ENCODE measurements around the gene NAA20. TPM values are rescaled to one million over a fixed set of nuclear protein-coding genes. Genes with fewer than 3 reads are reported as not detected.

Gene NAA20
- total RNA-seq, 1 donor: 32.6 TPM

DNA sequence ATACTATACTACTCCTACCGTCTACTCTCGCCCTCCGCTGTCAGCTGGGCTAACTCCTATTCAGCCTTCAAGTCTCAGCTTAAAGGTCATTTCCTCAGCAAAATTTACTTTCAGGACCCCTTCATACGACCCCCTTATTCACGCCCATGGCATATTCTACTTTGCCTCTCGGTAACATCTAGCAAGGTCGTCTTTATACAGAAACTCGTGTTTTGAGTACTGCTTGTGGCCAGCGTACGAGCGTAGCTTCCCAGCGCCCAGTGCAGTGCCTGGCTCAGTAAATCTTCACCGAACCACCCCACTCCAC, 34.6 kb downstream of the NAA20 start:
- peaks cover 35% of the 10 kb centered on the region for H3K36me3 ChIP-seq (ENCODE audit: insufficient read depth, low read length)
- TF ChIP-seq, protein P1, sequence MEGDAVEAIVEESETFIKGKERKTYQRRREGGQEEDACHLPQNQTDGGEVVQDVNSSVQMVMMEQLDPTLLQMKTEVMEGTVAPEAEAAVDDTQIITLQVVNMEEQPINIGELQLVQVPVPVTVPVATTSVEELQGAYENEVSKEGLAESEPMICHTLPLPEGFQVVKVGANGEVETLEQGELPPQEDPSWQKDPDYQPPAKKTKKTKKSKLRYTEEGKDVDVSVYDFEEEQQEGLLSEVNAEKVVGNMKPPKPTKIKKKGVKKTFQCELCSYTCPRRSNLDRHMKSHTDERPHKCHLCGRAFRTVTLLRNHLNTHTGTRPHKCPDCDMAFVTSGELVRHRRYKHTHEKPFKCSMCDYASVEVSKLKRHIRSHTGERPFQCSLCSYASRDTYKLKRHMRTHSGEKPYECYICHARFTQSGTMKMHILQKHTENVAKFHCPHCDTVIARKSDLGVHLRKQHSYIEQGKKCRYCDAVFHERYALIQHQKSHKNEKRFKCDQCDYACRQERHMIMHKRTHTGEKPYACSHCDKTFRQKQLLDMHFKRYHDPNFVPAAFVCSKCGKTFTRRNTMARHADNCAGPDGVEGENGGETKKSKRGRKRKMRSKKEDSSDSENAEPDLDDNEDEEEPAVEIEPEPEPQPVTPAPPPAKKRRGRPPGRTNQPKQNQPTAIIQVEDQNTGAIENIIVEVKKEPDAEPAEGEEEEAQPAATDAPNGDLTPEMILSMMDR (IDR thresholded peaks at IDR 0.05; ENCODE audit: extremely low read depth, low read depth, low read length): no peak

DNA sequence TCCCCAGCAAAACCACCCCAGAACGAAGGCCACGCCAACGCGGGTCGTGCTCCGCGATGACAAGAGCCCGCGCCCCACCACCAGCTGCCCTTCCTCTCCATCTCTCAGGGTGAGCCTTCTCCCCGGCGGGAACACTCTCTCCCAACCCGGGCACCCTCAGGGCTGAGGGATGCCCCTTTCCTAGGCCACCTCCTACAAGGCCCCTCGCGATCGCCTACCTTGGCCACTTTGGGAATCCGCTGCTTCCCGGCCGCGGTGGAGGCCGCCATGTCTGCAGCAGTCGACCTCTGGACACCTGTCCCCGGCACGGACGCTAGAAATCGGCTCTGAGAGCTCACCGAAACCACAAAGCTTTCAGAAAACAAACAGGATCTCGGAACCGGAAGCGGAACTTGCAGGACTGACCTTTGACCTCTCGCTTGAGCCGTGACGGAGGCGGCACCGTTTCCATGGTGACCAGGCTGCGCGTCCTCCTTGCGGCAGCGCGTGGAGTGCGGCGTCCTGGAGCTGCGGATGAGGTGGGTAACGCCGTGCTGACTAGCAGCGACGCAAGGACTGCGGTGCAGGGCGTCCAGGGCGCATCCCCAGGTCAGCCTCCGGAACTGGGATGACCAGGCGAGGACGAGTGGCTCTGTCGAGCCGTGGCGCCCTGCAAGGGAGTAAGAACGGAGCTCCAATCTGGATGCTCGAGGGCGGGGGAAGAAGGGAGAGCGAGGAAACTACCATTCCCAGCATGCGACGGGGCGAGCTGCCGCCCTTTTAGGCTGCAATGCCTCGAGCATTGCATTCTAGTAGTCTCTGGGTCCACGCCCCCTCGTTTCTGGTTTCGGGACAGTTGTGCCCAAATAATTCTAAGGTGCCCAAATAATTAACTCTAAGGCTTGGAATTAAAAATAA, 35.2 kb downstream of the NAA20 start, which contains the start of the genes CFAP61 and CRNKL1:
Gene CFAP61, plus strand, starts transcription at position 459 of the 897 bp plus-strand sequence. CDS start 4,122 bp downstream, outside the sequence.
Gene CRNKL1, minus strand, starts transcription at position 393 of the 897 bp plus-strand sequence. Its CDS starts 124 bp downstream, at position 269.
- Histone ChIP-seq H3K27ac (ENCODE audit: low read depth, low read length) (peak within 1 kb of the TSS; percentile 86), H3K79me2 (ENCODE audit: insufficient read depth, low read length) (peaks cover 23% of the 10 kb centered on the region), H3K4me1 (ENCODE audit: insufficient read depth, low read length) (peaks cover 7% of the 10 kb centered on the region), H3K9me3 (ENCODE audit: low read depth, low read length) (no peaks in the 10 kb centered on the region), H3K4me2 (ENCODE audit: insufficient read depth, low read length) (peak within 1 kb of the TSS; percentile 92), H3K4me3 (ENCODE audit: insufficient read depth, low read length) (peak within 1 kb of the TSS; percentile 100), H2AFZ (ENCODE audit: low read length) (peak within 1 kb of the TSS; percentile 99), H3K36me3 (ENCODE audit: insufficient read depth, low read length) (peaks cover 29% of the 10 kb centered on the region), H4K20me1 (ENCODE audit: insufficient read depth, low read length) (peaks cover 6% of the 10 kb centered on the region), H3K27me3 (ENCODE audit: insufficient read depth, low read length) (peaks cover 3% of the 10 kb centered on the region)
- peak; percentile 94 for DNase-seq (ENCODE audit: insufficient read length, low spot score, missing footprints)
- TF ChIP-seq, protein P1 (IDR thresholded peaks at IDR 0.05; ENCODE audit: extremely low read depth, low read depth, low read length): no peak

More for the DNA sequence above, 34.6 kb downstream of the NAA20 start:
- H2AFZ ChIP-seq (ENCODE audit: low read length): peak overlapping the region; percentile 99
- H3K4me3 ChIP-seq (ENCODE audit: insufficient read depth, low read length): peak overlapping the region; percentile 100
- peaks cover 23% of the 10 kb centered on the region for H3K79me2 ChIP-seq (ENCODE audit: insufficient read depth, low read length)
- peaks cover 6% of the 10 kb centered on the region for H4K20me1 ChIP-seq (ENCODE audit: insufficient read depth, low read length)
- peak; percentile 35 for DNase-seq (ENCODE audit: insufficient read length, low spot score, missing footprints)
- H3K27me3 ChIP-seq (ENCODE audit: insufficient read depth, low read length): peaks cover 3% of the 10 kb centered on the region
- H3K9me3 ChIP-seq (ENCODE audit: low read depth, low read length): no peaks in the 10 kb centered on the region
- peaks cover 7% of the 10 kb centered on the region for H3K4me1 ChIP-seq (ENCODE audit: insufficient read depth, low read length)
- H3K27ac ChIP-seq (ENCODE audit: low read depth, low read length): peak overlapping the region; percentile 86
- peak overlapping the region; percentile 92 for H3K4me2 ChIP-seq (ENCODE audit: insufficient read depth, low read length)

DNA sequence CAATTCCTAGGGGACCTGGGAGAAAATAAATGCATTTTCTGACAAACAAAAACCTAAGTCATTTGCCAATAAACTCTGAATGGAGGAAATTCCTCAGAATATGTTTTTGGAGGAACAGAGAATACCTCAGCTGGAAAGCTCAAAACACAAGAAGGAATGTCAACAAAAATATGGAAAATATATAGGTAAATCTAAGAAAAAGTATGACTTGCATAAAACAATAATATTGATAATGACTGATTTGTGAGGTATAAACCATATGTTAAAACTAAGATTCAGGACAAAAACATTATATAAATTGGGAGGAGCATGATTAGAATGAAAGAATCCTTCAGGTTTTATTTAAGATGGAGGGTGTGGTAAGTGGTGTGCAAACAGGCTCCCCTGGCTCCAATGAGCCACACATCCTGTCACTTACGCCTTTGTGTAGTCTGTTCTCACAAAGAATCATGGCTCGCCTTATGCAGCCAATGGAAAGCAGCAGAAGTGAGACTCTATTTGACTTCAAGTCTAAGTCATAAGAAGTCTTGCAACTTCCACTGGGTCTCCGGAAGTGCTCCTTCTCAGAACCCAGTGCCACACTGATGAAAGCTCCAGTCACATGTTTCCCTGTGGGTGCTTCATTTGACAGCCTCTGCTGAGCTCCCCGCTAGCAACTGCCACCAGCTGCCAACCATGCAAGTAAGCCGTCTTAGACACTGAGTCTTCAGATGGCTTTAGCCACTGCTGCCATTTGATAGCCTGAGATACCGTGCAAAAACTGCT, 43.3 kb downstream of the NAA20 start:
- no peak overlapping the region for H2AFZ ChIP-seq (ENCODE audit: low read length)
- no peak overlapping the region for H3K27ac ChIP-seq (ENCODE audit: low read depth, low read length)
- no peaks in the 10 kb centered on the region for H3K36me3 ChIP-seq (ENCODE audit: insufficient read depth, low read length)
- DNase-seq (ENCODE audit: insufficient read length, low spot score, missing footprints): no peak
- peaks cover 13% of the 10 kb centered on the region for H3K27me3 ChIP-seq (ENCODE audit: insufficient read depth, low read length)
- no peak overlapping the region for H3K4me2 ChIP-seq (ENCODE audit: insufficient read depth, low read length)
- H4K20me1 ChIP-seq (ENCODE audit: insufficient read depth, low read length): no peaks in the 10 kb centered on the region
- TF ChIP-seq, protein P1 (IDR thresholded peaks at IDR 0.05; ENCODE audit: extremely low read depth, low read depth, low read length): no peak
- H3K4me1 ChIP-seq (ENCODE audit: insufficient read depth, low read length): no peaks in the 10 kb centered on the region
- H3K79me2 ChIP-seq (ENCODE audit: insufficient read depth, low read length): no peaks in the 10 kb centered on the region
- H3K9me3 ChIP-seq (ENCODE audit: low read depth, low read length): no peaks in the 10 kb centered on the region
- H3K4me3 ChIP-seq (ENCODE audit: insufficient read depth, low read length): no peak overlapping the region

Measured in osteoblast (primary cell).